Muscle of arm (tissue), 14 donors: ENCODE measurements around the gene RPGRIP1. TPM values are rescaled to one million over a fixed set of nuclear protein-coding genes. Genes with fewer than 3 reads are reported as not detected.
"Not testable (repeated sequence)": the region's sequence is repeated elsewhere in the genome, so short reads cannot be mapped to it uniquely, and the experiment has no call there.

Experiments
- DNase-seq: peaks from one replicate; pipeline ENCODE4 v3.0.0-alpha.2; 2013
- long read RNA-seq, 11 donors: transcript quantifications; one replicate each; lab custom pipeline, GENCODE V29; 2026
- polyA plus RNA-seq, 12 donors: library from polyadenylated mRNA; unstranded; fragments of 120-200 nt; gene quantifications; one replicate each; pipeline ENCODE4 v1.2.1, GENCODE V29; 2013; ENCODE audit not compliant: insufficient read length in 12 of 12

The RPGRIP1 gene
- under 1 TPM in 10 of 12 donors, not detected in 2; 0.26 to 0.86 (median 0.50) TPM for polyA plus RNA-seq
- long read RNA-seq, donor 1, partial matches to known transcripts = 150 of 150 reads
- long read RNA-seq, donor 1, other reads (novel, unspliced or antisense) = 0 of 150 reads
- long read RNA-seq, donor 2 = 0 reads
- long read RNA-seq, donor 3 = 0 reads
- long read RNA-seq, donor 4 = 0 reads
- long read RNA-seq, donor 5 = 0 reads
- long read RNA-seq, donor 6 = 0 reads
- long read RNA-seq, donor 7 = 0 reads
- long read RNA-seq, donor 8, partial matches to known transcripts = 91 of 96 reads
- long read RNA-seq, donor 8, other reads (novel, unspliced or antisense) = 5 of 96 reads
- long read RNA-seq, donor 9 = 0 reads
- long read RNA-seq, donor 10, partial matches to known transcripts = 45 of 53 reads
- long read RNA-seq, donor 10, other reads (novel, unspliced or antisense) = 8 of 53 reads
- long read RNA-seq, donor 11, partial matches to known transcripts = 89 of 89 reads
- long read RNA-seq, donor 11, other reads (novel, unspliced or antisense) = 0 of 89 reads

GRCh38 chr14:21279783-21280182 is at the start of gene RPGRIP1:
Gene RPGRIP1 (plus strand): TSS chr14:21280083. CDS start chr14:21287977, 7,894 bp downstream.
- no peak for DNase-seq

- no peak for DNase-seq
Observed at GRCh38 chr14:21231020-21231652, 48.7 kb upstream of the RPGRIP1 start.

DNA sequence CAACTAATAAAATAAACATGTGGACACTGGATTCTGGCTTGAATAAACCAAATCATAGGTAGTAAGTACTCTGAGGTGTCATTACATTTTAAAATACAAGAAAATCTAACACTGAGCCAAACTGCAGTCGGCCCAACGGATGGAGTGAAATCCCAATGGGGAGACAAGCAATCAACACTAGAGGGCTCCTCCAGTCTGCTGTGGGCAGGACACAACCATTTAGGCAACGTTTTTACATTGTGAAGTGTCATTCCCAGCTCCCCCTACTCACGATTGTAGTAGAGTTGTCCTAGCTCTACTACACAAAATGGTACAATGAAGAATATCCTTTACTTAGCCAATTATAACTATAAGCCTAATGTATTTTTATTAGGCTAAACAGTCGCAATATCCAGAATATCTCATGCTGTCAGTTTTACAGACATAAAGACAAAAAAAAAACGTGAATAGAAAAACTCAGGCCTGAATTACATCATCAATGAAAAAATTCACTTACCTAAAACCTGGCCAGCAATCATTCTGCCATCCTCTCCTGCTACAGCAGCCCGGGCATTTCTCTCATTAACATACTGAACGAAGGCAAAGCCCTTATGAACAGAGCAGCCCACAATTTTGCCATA is 46.3 kb upstream of the RPGRIP1 start:
- no peak for DNase-seq

GRCh38 chr14:21234112-21234511 is 45.8 kb upstream of the RPGRIP1 start:
- no peak for DNase-seq

DNA sequence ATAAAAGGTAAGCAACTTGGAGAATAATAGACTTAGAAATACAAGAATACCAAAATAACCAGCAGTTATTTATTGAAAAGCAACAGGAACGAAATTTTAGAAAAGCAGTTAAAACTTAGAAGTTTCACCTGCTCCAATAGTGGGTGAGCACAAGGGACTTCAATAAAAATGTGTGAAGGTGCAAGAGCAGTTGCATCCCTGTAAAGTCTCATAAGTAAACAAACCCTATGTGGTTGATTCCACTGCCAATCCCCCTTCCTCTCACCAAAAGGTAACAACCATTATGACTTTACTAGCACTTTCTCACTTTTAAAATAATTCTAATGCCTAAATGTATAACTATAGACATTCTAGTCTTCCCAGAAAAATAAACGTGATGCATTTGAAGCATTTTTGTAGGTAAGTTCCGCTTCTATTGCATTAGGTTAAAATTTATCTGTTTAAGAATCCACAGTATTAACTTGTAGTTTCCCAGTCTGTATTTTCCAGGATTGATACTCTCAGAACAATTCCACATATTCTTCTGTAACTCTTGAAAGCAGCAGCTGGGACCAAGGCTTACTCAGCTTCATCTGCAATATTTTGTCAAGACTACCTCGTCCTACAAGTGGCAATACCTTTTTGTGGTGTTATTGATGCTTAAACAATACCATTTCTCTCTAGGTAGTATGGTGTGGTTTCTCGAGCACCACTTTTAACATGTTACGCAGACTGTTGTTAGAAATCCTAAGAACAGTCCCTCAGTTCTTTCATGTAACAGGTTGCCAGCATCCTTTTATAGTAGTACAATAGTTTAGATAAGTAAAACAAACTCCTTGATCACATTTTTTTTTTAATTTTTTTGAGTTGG is 42.7 kb upstream of the RPGRIP1 start:
- DNase-seq = no peak

- no peak for DNase-seq
Observed at GRCh38 chr14:21238823-21239518, 40.9 kb upstream of the RPGRIP1 start.

DNA sequence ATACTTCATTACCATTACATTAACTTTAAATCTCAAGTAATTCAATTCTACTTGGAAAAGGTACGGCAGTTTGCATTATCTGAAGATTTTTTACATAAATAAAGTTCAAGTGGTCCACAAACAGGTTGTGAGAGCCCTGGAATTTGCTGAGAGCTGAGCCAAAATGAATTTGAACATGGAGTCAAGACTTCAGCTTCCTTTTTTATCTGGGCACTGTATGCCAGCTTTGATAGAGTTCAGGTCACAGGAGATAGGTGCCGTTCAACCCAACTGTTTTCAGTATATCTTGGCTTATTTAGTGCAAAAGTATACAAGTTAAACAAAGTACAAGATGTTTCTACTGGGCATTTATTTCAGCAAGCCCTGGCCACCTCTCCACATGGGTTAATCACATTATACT is 39.5 kb upstream of the RPGRIP1 start:
- DNase-seq = no peak

DNA sequence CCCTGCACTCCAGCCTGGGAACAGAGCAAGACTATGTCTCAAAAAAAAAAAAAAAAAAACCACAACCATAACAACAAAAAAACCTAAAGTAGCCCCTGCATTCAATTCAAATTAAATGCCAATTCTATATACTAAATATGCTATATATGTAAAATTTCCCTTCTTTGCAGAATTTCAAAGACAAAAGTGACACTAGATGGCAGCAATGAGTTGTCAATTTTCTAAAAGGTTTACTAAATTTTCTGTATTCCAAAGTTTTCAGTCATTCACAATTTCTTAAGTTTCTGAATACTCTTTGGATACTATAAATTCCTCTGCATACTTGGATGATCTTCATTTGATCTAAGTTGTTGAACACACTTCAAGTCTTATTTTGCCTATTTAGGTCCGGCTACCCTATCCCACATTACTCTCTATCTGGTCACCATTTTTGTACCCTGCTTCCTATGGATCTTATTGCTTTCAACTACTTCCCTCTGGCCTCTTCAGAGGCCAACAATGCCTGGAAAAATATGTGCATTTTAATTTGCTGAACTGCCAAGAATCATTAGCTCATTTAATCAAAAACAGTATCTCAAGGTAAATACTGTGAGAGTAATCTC is 38.6 kb upstream of the RPGRIP1 start:
- DNase-seq = peak; percentile 14

DNA sequence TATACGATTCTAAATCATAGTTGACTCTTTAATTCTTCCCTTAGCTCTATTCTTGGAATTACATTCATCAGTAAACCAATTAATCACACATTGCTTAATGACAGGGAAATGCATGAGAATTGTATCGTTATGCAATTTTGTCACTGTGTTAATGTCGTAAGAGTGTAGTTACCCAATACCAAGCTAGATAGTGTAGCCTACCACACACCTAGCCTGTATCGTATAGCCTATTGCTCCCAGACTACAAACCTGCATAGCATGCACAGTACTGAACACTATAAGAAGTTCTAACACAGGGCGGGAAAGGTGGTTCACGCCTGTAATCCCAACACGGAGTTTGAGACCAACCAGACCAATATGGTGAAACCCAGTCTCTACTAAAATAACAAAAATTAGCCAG is 35.3 kb upstream of the RPGRIP1 start:
- DNase-seq = no peak

GRCh38 chr14:21245813-21246212 is 34.1 kb upstream of the RPGRIP1 start:
- no peak for DNase-seq

- no peak for DNase-seq
Observed at GRCh38 chr14:21248338-21248737, 31.5 kb upstream of the RPGRIP1 start.

GRCh38 chr14:21248739-21249411 is 31.0 kb upstream of the RPGRIP1 start:
- no peak for DNase-seq

GRCh38 chr14:21251215-21251614 is 28.7 kb upstream of the RPGRIP1 start:
- no peak for DNase-seq

DNA sequence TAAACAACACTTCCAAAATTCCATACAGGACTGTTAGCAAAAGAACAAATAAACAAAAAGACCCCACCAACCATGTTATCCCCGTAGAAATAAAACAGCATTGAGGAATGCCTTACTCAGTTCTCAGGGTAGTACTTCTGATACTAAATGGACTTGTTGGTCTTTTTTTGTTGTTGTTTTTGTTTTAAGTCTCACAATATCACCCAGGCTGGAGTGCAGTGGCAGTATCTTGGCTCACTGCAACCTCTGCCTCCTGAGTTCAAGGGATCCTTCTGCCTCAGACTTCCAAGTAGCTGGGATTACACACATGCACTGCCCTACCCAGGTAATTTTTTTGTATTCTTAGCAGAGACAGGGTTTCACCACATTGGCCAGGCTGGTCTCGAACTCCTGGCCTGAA is 27.7 kb upstream of the RPGRIP1 start:
- no peak for DNase-seq

DNA sequence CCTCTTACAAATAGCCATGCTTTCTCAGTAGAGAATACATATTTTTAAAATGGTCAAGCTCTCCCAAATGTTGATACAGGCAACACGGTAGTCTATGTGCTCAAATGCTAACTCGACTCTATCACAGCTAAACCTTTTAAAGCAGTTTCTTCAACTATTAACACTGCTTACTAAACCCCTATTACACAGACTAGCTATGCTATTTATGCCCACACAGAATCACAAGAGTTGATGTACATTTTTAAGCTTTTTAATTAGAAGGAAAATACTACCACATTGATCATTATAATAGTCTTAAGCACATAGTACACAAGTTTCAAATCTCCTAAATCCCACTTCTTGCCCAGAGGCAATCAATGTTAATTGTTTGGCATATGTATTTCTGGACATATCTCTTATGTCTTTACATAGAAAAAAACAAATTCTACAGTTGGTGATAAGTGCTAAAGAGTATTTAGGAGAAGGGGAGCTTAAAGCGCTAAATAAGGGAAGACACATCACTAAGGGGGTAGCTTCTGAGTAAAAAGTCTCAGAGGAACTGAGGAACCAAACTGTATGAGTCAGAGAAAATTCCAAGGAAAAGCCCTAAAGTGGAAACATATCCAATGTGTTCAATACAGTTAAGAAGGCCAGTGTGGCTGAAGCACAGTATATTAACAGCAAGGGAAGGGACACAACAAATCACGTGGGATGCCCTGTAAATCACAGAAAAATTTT is 24.3 kb upstream of the RPGRIP1 start:
- DNase-seq = no peak

- not testable (repeated sequence) for DNase-seq
Observed at GRCh38 chr14:21256102-21256447, 23.8 kb upstream of the RPGRIP1 start.

- DNase-seq = no peak
Observed at GRCh38 chr14:21256539-21257393, 23.1 kb upstream of the RPGRIP1 start.

- DNase-seq = no peak
Observed at GRCh38 chr14:21257394-21257909, 22.4 kb upstream of the RPGRIP1 start.
